Activated CD4-positive, alpha-beta T cell treated with anti-CD3 and anti-CD28 coated beads, Interleukin-2, amount 50 U/mL, for 4 hours (primary cell): ENCODE measurements around the gene SMURF2.

Experiments
- DNase-seq, 2 experiments: peaks; one replicate each; pipeline ENCODE4 v3.0.0-alpha.2; 2020

SMURF2 gene

DNA sequence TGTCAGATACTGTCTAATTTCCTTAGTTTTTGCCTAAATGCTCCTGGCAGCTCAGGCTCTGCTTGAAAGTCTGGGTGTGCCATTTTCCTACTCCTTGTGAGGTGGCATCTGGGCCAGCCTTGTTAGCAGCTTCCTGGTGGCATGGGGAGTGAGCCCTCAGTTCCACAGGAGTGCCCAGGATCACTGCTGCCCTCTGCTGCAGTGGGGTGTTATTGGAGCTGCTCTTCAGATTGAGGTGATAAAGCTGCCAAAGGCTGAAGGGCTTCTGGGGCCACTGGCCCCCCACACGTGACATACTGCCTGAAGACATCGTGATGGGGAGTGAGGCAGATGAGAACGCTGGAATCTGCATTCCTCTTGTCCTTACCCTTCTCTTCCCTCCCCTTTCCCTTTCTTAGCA, 127.9 kb downstream of the SMURF2 start:
- no peak for DNase-seq

DNA sequence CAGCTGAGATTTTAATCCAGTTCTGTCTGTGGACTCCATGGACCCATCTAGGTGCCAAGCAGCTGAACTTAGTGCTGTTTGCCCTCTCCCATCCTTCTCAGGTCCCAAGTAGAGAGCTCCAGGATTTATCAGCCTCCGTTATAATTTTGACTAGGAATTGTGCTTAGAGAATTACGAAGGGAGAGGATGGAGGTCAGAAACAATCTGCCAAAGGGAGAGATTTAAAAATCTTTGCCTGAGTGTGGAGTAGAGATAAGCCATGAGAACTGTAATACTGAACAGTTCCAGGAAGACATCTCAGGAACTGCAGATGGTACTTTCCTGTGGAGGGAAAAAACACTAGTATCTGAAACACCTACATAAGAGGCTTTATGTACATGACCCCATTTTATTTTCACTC, 128.3 kb downstream of the SMURF2 start:
- DNase-seq: no peak

DNA sequence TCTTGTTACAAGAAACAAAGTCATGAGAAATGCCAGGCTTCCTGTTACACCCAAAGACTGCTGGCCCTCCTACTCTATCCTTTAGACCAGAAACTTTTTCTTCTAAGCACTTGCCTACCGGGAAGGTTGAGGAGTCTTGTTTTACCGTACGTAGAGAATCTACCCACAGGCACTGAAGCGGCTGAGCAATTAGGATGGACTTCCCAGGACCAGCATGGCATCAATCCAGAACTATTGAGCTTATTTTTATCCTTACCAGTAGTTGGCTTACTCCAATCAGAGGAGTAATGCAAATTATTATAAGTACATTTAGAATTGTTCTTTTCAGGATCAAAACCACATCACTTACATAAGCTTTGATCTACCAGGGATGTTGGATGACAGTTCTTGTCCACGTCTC, 129.7 kb downstream of the SMURF2 start:
- no peak for DNase-seq

DNA sequence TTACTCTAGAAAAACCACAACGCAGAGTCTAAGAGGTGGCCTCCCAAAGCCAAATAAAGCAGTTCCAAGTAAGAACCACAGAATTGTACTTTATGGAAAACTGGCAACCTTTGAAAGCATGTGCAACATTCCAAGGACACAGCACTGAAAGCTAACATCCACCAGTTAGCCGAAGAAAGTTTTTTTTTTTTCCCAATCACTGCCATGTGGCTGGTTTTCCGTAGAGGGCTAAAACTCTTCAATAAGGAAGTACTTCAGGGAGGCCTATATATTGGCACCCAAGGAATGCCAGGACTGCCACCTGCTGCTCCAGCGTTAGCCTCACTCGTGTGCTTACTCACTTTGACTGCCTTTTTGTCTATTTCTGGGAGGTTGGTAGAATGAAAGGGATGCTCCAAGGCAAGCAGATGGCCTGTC, 130.1 kb downstream of the SMURF2 start:
- DNase-seq: no peak

DNA sequence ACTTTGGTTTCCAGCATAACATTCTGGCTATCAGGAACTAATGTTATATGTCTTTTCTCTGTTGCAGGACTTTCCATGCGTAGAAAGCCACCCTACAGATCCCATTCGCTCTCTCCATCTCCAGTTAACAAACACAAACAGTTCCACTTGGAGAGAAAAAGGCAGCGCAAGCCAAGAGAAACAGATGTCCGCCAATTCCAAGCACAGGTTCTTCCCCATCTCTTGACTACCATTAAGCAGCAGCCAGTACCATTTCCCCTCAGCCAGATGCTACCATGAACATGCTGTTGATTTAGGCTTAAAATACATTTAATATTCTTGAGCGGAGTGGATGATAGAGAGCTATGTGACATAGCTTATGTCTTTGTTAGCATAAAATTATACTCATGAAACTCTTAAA, 132.9 kb downstream of the SMURF2 start:
- DNase-seq: no peak

DNA sequence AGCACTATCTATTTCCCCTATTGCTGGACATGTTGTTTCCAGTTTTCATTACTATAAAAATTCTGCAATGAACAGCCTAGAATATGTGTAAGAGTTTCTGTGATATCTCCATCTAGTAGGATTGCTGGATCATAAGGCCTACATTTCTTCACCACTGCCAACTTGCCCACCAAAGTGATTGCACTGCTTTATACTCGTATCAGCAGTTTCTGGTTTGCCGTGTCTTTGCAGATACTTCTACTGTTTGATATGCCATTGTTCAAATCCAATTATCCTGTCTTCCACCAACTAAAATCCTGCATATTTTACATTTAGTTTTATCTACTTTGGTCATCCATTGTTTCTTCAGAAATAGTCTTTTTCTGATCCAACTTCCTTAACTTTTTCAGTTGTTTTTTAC, 134.2 kb downstream of the SMURF2 start:
- DNase-seq: no peak

DNA sequence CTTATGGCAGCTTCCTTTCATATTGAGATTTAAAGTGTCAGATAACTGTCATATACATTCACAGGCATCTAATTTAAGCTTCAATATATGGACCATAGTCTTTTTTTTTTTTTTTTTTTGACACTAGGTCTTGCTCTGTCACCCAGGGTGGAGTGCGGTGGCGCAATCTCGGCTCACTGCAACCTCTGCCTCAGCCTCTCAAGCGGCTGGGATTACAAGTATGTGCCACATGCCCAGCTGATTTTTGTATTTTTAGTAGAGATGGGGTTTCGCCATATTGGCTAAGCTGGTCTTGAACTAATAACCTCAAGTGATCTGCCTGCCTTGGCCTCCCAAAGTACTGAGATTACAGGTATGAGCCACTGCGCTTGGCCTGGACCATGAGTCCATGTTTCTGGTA, 141.7 kb downstream of the SMURF2 start:
- DNase-seq: no peak

DNA sequence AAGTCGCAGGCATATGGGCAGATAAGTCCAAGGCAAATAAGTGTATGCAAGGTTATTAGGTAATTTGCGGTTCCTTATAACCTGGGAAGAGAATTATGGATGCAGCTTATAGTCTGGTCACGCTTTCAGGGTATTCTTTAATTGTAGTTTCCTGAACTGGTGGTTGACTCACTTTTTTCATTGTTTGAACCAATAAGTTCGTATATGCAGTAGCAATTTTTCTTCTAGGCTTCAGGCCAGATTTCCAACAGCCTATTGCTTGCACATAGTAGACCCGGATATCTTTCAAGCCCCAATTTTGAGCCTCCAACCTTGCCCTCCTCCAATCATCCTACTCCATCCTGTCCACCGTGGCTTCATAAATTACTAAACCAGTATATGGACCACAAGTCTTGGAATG, 142.5 kb downstream of the SMURF2 start:
- no peak for DNase-seq

DNA sequence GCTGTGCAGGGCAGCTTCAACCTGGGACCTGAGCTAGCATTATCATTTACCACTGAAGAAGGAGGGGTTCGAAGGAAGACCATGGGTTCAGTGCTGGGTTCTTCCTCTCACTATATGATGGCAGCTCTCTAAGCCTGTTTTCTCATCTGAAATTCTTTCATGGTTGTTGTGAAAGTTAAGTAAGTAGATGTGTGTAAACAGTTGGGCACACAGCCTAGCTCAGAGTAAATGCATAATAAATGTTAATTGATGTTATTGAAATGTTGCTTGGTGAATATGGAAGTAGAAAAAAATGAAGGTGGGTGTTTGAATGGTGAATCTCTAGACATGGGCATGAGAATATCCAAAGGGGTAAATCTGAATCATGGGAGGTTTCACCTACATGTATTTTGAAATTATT, 146.3 kb downstream of the SMURF2 start:
- no peak for DNase-seq

DNA sequence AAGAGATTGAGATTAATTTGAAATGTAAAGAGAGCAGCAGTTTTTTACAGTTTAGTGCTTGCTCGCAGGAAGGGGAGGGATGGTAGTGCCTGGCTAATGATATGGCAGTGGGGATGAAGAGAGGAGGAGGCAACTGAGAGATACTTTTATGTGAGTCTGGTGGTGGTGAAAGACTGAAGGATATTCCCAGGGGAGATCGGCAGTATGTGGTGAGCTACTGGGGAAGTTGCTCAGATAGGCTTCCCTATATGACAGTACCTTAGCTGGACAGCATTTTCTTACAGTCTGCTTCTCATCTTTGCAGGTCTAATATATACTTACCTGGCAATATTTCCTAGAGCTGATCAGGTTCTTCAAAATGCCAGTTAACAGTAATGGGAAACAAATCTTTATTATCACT, 146.7 kb downstream of the SMURF2 start:
- no peak for DNase-seq

DNA sequence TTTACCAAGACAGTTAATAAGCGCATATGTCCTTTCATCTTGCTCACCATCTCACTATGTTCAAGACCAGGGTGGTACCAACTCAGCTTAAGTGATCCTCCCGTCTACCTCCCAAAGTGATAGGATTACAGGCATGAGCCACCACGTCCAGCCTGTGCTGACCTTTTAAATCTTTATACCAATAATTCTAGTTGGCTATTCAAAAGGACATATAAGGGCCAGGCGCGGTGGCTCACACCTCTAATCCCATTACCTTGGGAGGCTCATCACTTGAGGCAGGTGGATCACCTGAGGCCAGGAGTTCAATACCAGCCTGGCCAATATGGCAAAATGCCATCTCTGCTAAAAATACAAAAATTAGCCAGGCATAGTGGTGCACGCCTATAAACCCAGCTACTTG, 152.9 kb downstream of the SMURF2 start:
- DNase-seq: no peak

DNA sequence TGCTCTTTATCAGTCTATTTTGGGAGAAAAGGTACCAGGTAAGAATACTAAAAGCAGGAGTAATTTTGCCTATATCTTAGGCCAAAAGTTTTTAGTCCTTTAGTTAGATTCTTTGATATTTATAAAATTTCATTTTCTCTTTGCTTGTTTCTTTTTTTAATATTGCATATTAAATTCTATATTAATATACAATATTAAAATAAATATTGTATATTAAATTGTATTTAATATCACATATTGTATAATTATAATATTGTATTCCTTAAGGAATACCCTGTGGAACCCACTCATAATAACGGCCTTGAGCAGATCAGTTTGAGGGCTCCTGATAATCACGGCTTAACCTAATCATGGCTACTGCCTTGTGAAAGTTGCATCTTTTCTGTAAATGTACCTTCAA, 153.4 kb downstream of the SMURF2 start:
- DNase-seq: no peak

DNA sequence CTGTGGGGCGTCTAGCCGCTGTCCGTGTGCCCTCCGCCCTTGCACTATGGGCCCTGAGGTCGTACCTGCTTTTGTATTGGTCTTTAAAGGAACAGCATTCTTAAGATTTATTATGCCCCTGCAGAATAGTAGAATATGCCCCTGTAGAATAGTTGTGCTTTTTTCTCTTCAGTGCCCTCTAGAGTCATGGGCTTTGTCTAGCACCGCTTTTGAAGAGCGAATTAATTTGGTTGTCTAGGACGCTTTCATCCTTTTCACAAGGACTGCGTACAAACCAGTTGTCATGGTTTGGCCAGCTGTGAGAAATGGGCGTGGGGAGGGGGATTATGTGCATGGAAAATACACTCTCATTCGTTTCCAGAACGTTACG, 154.7 kb downstream of the SMURF2 start:
- peak; percentile 19 to 26 for DNase-seq

DNA sequence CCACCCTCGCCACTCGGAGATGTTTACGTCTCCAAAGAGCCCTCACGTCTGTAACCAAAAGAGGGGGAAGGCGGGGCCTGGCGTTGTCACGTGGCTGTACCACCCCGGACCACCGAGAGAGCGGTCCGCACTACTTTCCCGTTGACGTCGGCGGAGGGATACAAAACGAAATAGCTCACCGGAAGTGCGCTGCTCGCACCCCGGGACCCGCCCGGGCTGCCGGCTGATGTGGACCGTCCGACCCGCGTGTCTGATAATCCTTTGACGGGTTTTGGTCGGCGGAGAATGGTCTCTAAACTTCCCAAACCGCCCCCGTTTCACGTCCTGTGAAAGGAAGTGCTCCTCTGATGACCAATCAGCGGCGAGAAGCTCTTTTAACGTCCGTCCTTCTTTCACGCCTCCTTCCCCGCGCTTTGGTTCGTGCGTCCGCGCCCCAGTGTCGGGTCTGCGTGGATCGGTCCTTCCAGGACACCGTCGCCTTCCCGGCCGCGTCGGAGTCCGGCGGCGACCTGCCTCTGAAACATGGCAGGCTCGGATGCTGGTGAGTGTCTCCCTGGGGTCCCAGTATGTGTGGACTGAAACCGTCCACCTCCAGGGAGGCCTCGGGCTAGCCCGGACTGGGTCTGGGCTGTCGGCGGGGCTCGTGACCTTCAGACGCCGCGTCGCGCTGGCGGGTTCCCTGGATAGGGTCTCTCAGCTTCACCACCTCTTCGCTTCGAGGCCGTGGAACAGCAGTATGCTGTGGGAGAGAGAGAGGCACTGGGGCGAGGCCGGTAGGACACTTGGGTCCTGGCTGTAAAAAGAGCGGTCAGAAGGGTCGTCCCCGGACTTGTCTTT, 155.3 kb downstream of the SMURF2 start, which contains the start of gene CEP95:
TSS of gene CEP95 (plus strand) at position 402 of the 837 bp plus-strand sequence. CDS start at position 523, 121 bp downstream.
- peak; percentile 94 for DNase-seq

DNA sequence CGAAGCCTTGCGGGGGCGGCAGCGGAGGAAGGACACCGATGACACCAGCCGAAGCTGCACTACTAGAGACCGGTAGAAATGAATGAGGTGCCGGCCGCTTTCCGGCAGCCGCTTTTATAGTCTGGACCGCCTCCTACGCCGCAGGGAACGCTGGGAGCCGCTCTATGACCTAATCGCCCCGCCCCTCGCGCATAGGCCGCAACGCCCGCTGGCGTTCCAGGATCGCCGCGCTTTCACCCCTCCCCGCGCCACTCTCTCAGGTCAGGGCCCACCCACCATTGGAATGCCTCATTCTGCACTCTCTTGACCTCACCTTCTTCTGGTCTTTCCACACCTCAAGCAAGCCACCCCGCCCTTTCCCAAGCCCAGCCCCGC, 155.9 kb downstream of the SMURF2 start, which contains the start of gene DDX5:
TSS of gene DDX5 (minus strand) at position 89 of the 375 bp plus-strand sequence. CDS start 170 bp downstream, outside the sequence.
- peak; percentile 97 to 98 for DNase-seq

DNA sequence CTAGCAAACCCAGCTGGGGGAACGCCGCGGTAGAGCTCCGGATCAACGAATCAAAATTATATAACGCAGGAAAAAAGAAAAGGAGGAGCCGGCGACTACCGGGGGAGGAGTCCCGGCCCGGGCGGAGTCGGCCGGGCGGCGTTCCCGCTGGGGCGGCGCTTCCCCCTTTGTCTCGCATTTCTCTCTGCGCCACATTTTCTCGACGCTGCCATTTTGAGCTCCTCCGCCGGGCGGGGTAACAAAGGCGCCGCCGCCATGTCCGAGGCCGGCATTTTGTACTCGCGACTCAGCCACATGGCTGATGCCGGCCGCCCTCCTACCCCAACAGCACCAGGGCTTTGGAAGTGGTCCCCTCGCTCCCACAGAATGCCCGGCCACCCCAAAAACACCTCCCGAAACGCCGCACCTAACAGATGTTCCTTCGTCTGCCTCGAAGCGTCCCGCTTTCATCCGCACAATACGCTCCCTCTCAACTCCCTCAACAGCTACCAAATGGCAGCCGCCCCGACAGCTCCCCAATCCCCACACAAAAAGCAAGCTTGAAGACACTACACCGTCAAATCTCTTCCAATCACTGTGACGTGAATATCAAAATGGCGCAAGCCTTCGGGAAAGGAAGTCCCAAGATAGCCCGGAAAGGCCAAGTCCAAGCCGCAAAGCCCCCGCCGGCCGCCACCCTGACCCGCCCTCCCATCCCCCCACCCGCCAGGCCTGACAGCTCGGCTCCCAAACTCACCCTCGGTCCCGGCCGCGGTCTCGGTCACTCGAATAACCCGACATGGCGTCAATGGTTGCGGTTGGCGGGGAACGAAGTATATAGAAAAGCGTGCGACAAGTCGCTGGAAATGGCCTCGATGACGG, 156.5 kb downstream of the SMURF2 start:
- peak; percentile 80 to 82 for DNase-seq

DNA sequence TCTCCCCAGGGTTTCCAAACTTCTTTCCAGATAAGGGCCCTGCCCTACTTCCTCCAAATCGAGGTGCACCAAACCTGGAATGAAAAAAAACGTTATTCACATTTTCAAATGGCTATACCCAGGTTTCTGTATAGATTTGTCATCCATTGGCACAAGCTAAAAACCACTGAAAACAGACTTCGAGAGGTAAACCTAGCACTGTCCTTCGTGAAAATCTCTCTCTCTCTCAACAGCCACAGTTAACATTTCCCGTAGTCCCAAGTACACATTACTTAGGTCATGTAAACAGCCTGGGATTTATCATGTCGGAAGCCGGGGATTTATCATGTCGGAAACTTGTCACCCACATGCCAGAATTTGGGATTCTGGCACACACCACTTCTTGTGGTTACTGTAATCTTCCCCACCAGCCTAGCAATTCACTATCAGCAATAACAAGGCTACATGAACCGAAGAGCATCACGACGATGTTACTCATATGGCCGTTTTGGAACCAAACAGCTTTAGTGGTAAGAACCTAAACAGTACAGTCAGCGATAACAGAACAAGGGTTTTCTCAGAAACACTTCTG, 157.3 kb downstream of the SMURF2 start:
- DNase-seq: no peak

DNA sequence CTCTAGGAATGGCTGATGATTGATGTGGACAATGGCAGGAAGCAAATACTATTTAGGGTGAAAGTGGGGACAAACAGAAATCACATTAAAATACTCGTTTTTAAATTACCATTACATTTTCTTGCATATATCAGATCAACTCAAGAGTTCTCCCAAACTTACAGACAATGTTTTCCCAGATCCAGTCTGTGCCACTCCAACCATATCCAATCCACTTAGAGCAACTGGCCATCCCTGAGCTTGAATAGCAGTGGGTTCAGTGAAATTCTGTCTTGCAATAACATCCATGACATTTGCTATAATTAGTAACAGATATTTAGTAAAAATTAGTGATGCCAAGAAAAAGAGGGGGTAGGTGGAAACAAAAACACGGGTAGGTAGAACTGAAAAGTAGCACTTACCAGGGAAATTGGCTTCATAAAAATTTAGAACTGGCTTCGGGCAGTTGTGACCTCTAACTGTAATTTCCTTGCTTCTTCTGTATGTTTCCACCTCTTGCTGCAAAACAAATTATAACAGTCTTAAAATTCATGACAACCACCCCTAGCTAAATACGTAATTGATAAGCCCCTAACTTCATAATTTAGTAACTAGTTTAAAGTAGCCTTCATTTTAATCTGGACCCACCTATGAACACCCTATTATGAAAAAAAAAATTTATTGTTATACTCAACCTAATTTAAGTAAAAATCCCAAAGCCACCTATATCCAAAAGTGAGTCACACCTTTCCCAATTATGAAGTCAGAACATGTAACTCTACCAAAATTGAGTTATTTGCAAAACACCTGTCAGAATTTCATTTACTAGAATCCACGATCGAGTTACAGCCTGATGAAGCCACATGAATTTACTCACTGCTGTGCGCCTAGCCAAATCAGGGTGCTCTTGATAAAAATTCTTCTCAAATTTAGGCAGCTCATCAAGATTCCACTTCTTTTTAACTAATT, 158.0 kb downstream of the SMURF2 start:
- DNase-seq: no peak

DNA sequence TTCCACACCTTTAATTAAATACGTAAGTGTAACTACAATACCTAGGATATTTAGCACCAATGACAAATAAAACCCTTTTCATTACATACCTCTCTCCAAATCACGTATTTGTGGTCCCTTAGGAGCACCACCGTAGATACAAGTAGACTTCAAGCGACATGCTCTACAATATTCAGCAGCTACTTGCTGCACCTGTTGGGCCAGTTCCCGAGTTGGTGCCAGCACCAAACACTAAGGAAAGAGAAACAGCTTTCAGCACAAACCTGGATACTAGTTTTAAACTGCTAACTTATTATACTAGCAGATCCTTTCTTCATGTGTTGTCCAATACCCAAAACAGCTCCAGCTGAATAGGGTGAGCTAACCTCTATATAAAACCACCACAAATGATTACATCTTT, 158.8 kb downstream of the SMURF2 start:
- DNase-seq: no peak

DNA sequence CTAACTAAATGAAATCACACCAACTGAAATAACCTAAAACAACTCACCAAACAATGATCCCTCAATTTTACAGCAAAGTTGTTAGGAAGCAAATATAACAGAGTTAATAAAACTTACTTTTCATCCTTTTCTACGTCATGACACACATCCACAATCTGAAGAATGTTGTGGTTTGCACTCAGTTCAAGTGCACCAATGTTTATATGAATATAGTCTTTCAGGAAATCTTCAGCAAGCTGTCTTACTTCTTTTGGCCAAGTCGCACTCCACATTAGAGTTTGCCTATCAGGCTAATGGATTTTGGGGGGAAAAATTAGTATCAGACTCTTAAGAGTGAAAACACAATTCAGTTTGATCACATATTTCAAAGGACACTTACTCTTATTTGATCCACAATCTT, 159.3 kb downstream of the SMURF2 start:
- DNase-seq: no peak

DNA sequence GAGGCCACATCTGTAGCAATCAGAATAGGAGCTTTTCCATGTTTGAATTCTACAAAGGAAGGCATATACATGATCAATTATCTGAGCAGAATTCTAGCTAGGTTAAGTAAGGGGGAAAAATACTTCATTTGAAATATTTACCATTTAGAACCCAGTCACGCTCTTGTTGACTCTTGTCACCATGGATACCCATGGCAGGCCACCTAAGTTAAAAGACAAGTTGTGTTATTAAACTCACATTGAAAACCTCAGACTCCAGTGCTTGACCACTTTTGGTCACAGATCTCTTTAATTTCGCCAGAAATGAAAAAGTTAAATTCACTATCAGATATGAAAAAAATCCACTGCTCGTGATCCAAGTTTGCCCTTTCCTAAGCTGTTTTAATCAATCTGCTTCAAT, 160.1 kb downstream of the SMURF2 start:
- DNase-seq: no peak
